Adrenal gland (tissue), 12 donors: ENCODE measurements around the gene DNAH3. TPM values are rescaled to one million over a fixed set of nuclear protein-coding genes. Genes with fewer than 3 reads are reported as not detected.
A peak's percentile ranks its signal among the peaks of the same experiment; 100 is the strongest.

Source experiments
- DNase-seq, 7 donors: peaks; one replicate each; pipeline ENCODE4 v3.0.0-alpha.2; 2019 to 2020
- H3K27ac ChIP-seq, 5 donors: fragments of 200-600 bp; sonication (generic) in 4 of 5; 1 replicate in 3 of 5; 2 replicates in 2 of 5; pipeline versions ENCODE4 v1.5.1 to v1.8.0; 2016 to 2020; ENCODE audit warnings: mild to moderate bottlenecking in 1 of 5
- H3K27me3 ChIP-seq: fragments of 200-600 bp; 2 replicates; pipeline ENCODE4 v1.8.0; 2021
- H3K36me3 ChIP-seq, 2 donors: fragments of 200-600 bp; replicated peaks in 1 of 2; 1 replicate in 1 of 2; 2 replicates in 1 of 2; pipeline versions ENCODE4 v1.5.1 to v1.8.0; 2018 to 2022
- H3K4me1 ChIP-seq, 2 donors: fragments of 200-600 bp; replicated peaks in 1 of 2; 1 replicate in 1 of 2; 2 replicates in 1 of 2; pipeline versions ENCODE4 v1.5.1 to v1.8.0; 2018 to 2021
- H3K4me3 ChIP-seq, 4 donors: fragments of 200-600 bp; sonication (generic) in 3 of 4; one replicate each; pipeline ENCODE4 v1.5.1; 2016 to 2018
- H3K9me3 ChIP-seq, 3 donors: fragments of 200-600 bp; sonication (generic) in 1 of 3; replicated peaks in 1 of 3; 1 replicate in 2 of 3; 2 replicates in 1 of 3; pipeline versions ENCODE4 v1.5.1 to v1.8.0; 2016 to 2021
- CTCF ChIP-seq, 6 experiments: fragments of 450-650 bp in 4 of 6; fragments of 200-600 bp in 2 of 6; sonication (generic) in 1 of 6; IDR thresholded peaks; 1 replicate in 5 of 6; 2 replicates in 1 of 6; pipeline versions ENCODE4 v1.5.1 to v1.8.0; 2016 to 2021; ENCODE audit warnings: antibody characterized with exemption in 6 of 6, mild to moderate bottlenecking in 2 of 6, moderate library complexity in 1 of 6
- POLR2A ChIP-seq, 2 donors: fragments of 450-650 bp; IDR thresholded peaks; one replicate each; pipeline ENCODE4 v1.6.1; 2017; ENCODE audit warnings: antibody characterized with exemption in 2 of 2, mild to moderate bottlenecking in 2 of 2, moderate library complexity in 1 of 2
- WGBS, 4 donors: extraction: QIAGEN DNeasy Blood & Tissue Kit in 2 of 4; methylation state at CpG; one replicate each; pipeline versions ENCODE4 v1.1.5 to v1.1.7; 2013 to 2017; 5-methylcytosine and 5-hydroxymethylcytosine counted together
- intact Hi-C, 2 donors: fragments of 100-400 bp; cut with DNase I; formaldehyde crosslinking; loops; one replicate each; pipeline versions ENCODE4 v1.14.1 to v1.15.0; 2022 to 2023
- polyA plus RNA-seq, 3 donors: library from polyadenylated mRNA; stranded (reverse); fragments of 200-250 nt in 2 of 3; fragments of 350-450 nt in 1 of 3; fragmentation: Illumina TruSeq in 1 of 3; extraction: RNeasy Lipid Tissue Mini Kit (QIAGEN cat#74804) in 1 of 3; gene quantifications; one replicate each; pipeline ENCODE4 v1.2.3, GENCODE V29; 2013 to 2014
- total RNA-seq, 9 donors: library from RNA; depleted of rRNA in 4 of 9; stranded (reverse); fragments of >200 nt in 4 of 9; fragments of 120-200 nt in 1 of 9; fragmentation: NEBNext Ultra II Directional in 1 of 9; extraction: Animal tissue kit (Norgen Biotek cat#: 25700) in 1 of 9; gene quantifications; one replicate each; pipeline versions ENCODE4 v1.1.0 to v1.2.4, GENCODE V29; 2013 to 2023
- donor health status: healthy with polysubstance abuse.
- donor health status: Bipolar disorder and iron deficiency.
- donor health status: DM: yes; HTN: yes; CAD: no.
- donor health status: DM: no; HTN: no; CAD: no.
- donor health status: DM: no; HTN: no; CAD: no.
- donor health status: DM: yes; HTN: yes; CAD: no.

Gene DNAH3
- total and polyA plus RNA-seq, 12 donors: 0.06 to 0.40 (median 0.20) TPM; not detected in 6

DNA sequence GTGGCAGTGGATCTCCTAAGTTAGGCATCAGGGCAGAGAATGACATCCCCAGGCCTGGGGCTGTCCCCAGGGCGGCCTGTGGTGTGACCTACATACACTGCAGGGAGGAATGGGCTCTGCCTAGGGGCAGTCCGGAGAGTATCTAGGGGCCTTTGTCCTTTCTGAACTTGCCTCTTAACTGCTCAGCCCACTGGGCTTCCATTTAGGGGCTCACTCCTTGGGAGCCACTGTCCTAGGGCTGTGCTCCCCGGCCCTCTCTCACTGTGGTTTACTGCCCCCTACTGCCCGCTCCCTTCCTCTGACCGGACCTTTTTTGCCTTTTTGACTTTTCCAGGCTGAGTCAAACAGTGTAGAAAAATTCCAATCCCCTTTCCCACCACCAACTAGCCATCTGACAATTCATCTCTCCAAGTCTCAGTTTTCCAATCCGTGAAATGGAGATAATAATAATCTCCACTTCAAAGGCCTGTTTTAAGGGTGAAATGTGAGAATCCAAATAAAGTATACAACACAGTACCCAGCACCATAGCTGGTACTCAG is 66.8 kb downstream of the DNAH3 start:
- intact Hi-C loops: loop anchor here (5.0 to 10.0 kb wide), 2 partner anchors 239 to 281 kb away; no protein-coding TSS in a partner anchor
- DNase-seq: peak; percentile 52 to 82 (median 69)
- no peaks in the 10 kb centered on the region for H3K27me3 ChIP-seq
- H3K9me3 ChIP-seq: no peaks in the 10 kb centered on the region
- no peaks in the 10 kb centered on the region for H3K36me3 ChIP-seq
- H3K4me1 ChIP-seq: no peaks in the 10 kb centered on the region
- H3K27ac ChIP-seq: no peak overlapping the region
- H3K4me3 ChIP-seq: no peak overlapping the region
- WGBS, 4 donors: 12 to 37% (median 33%) methylated on average over 4 to 6 of the region's 6 CpGs
- TF ChIP-seq POLR2A (IDR thresholded peaks at IDR 0.05) (no peak), CTCF (IDR thresholded peaks at IDR 0.05) (peak; percentile 53 to 85 (median 77))

DNA sequence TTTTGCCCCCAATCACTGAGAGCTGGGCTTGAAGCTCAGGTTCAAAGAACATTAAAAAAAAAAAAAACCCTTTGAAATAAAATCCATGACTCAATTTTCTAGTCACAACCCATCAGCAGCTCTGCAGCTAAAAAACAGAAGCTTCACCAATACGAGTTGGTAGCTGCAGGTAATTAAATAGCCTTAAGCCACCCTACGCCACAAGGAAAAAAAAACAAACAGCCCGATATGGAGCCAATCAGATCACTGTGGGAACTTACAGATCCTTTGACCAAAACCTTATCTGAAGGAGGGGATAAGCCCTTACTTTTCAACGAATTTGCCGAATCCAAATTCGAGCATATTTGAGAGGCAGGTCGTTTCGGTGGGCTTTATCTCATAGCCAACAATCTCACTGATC is 69.3 kb downstream of the DNAH3 start:
- intact Hi-C loops: loop anchor here (5.0 to 10.0 kb wide), 2 partner anchors 237 to 279 kb away; no protein-coding TSS in a partner anchor
- H3K4me1 ChIP-seq: peaks cover 0 to 5% of the 10 kb centered on the region in 2 donors
- no peaks in the 10 kb centered on the region for H3K36me3 ChIP-seq
- TF ChIP-seq POLR2A (IDR thresholded peaks at IDR 0.05): no peak
- no peak for TF ChIP-seq CTCF (IDR thresholded peaks at IDR 0.05)
- DNase-seq: no peak
- H3K27ac ChIP-seq: no peak overlapping the region
- no peak overlapping the region for H3K4me3 ChIP-seq
- WGBS, 4 donors: 70 to 83% (median 78%) methylated on average over 8 of the region's 8 CpGs
- H3K9me3 ChIP-seq: no peaks in the 10 kb centered on the region
- no peaks in the 10 kb centered on the region for H3K27me3 ChIP-seq

DNA sequence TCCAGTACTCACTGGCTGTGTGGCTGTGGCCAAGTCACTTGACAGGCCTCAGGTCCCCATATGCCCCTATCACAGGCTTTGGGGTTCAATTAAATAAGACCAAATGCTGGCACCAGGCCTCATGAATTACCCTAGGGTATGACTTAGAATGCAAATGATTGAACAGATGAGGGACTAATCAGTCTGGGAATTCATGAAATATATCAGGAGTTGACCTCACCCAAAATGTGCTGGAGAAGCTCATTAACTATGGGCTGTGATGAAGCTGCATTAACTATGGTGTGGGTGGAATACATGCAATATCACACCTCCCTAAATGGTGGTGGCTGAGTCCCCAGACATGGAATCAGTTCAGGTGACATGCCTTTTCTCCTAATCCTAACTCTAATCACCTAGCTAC is 72.1 kb downstream of the DNAH3 start:
- DNase-seq: no peak
- Histone ChIP-seq H3K27me3 (no peaks in the 10 kb centered on the region), H3K4me3 (no peak overlapping the region), H3K36me3 (no peaks in the 10 kb centered on the region), H3K4me1 (peaks cover 0 to 10% of the 10 kb centered on the region in 2 donors), H3K27ac (no peak overlapping the region), H3K9me3 (no peaks in the 10 kb centered on the region)
- no peak for TF ChIP-seq POLR2A (IDR thresholded peaks at IDR 0.05)
- TF ChIP-seq CTCF (IDR thresholded peaks at IDR 0.05): no peak
- intact Hi-C loops: no loop called here

DNA sequence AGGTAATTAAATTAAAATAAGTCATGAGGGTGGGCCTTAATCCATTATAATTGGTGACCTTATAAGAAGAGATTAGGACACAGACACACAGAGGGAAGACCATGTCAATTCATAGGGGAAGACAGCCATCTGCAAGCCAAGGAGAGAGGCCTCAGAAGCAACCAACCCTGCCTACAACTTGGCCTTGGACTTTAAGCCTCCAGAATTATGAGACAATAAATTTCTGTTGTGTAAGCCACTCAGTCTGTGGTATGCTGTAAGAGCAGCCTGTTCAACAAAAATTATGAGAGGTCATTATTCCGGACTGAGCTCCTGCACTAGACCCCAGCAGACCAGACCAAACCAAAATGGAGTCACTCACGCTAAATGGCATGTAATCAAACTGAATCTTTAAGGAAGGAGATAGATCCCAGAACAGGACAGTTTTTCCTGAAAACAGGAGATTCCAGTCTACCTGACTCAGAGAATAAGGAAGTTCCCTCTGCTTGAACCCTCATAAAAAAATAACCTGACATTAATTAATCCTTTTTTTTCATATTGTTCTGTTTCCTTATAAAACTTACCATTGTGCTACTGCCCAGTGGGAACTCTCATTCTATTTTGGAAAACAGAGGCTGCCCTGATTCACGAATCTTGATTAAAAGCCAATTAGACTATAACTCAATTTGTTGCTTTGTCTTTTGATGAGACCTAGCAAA is 74.3 kb downstream of the DNAH3 start:
- Histone ChIP-seq H3K4me1 (peaks cover 0 to 10% of the 10 kb centered on the region in 2 donors), H3K36me3 (no peaks in the 10 kb centered on the region), H3K27me3 (no peaks in the 10 kb centered on the region), H3K27ac (no peak overlapping the region), H3K4me3 (no peak overlapping the region), H3K9me3 (no peaks in the 10 kb centered on the region)
- TF ChIP-seq POLR2A (IDR thresholded peaks at IDR 0.05): no peak
- no peak for TF ChIP-seq CTCF (IDR thresholded peaks at IDR 0.05)
- 41 to 58% (median 49%) methylated on average over 3 of the region's 3 CpGs for WGBS, 4 donors
- intact Hi-C loops: no loop called here
- no peak for DNase-seq
